Heart left ventricle (tissue), 13 donors: Measurements from ENCODE around the gene PARD3.

Experiments used
- POLR2A ChIP-seq, 2 donors: fragments of 450-650 bp; IDR thresholded peaks; one replicate each; pipeline ENCODE4 v1.6.1; 2017; ENCODE audit warnings: antibody characterized with exemption in 2 of 2, mild to moderate bottlenecking in 2 of 2, moderate library complexity in 2 of 2
- TF ChIP-seq, protein P1 (sequence below), 12 donors: fragments of 200-600 bp; sonication (generic) in 4 of 12; IDR thresholded peaks; one replicate each; pipeline versions ENCODE4 v1.5.0 to v1.8.0; 2018 to 2022; ENCODE audit warnings: antibody characterized with exemption in 12 of 12, mild to moderate bottlenecking in 5 of 12
- donor health status: ischemic (EF 13 %, LVEDD 7.1; RV severe dilation, severe dysfunction).
- donor health status: DM: no; HTN: yes; CAD: no.
- donor health status: DM: no; HTN: no; CAD: no.
- donor health status: ischemic (EF 25% LVEDD 6.9; RV normal size, moderate dysfunction).
- donor health status: ischemic (EF 25% LVEDD 5.7; RV mildly dilated, moderate dysfunction).
- donor health status: ischemic (EF 35%, LVEDD 5.7; RV mildly dilated, moderate dysfunction).
- donor health status: nonischemic (EF 11% LVEDD 7.7; RV severe dilation, severe dysfunction).
- donor health status: DM: yes; HTN: yes; CAD: no.
- donor health status: PGD.
- donor health status: ischemic (EF 29% LVEDD 5.4; RV normal size, mild dysfunction).
- donor health status: nonischemic (EF 23%, LVEDD 6.1; RV moderate dilation, normal function).

DNA sequence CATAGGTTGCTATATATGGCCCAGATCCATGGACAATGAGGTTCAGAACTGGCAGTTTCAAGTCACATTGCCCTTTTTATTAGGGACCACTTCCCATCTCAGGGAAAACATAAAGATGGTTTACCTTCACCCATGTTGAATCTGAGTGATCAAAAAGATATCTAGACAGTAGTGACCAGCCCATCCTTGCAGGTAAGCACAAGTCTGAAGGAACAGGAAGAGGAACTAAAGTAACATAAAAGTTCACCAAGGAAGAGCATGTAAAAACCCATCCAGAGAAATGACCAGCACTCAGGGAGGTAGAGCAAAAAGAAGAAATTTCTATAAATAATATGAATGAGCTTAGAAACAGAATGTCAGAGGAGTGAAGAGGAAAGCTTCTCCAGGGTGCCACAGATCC is 382.5 kb downstream of the PARD3 start:
- TF ChIP-seq, protein P1, sequence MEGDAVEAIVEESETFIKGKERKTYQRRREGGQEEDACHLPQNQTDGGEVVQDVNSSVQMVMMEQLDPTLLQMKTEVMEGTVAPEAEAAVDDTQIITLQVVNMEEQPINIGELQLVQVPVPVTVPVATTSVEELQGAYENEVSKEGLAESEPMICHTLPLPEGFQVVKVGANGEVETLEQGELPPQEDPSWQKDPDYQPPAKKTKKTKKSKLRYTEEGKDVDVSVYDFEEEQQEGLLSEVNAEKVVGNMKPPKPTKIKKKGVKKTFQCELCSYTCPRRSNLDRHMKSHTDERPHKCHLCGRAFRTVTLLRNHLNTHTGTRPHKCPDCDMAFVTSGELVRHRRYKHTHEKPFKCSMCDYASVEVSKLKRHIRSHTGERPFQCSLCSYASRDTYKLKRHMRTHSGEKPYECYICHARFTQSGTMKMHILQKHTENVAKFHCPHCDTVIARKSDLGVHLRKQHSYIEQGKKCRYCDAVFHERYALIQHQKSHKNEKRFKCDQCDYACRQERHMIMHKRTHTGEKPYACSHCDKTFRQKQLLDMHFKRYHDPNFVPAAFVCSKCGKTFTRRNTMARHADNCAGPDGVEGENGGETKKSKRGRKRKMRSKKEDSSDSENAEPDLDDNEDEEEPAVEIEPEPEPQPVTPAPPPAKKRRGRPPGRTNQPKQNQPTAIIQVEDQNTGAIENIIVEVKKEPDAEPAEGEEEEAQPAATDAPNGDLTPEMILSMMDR (IDR thresholded peaks at IDR 0.05), result no peak
- TF ChIP-seq POLR2A (IDR thresholded peaks at IDR 0.05), result no peak
